CD4-positive, alpha-beta T cell (primary cell): Measurements from ENCODE around the gene ZNF432. TPM values are rescaled to one million over a fixed set of nuclear protein-coding genes. Genes with fewer than 3 reads are reported as not detected.
A peak's percentile ranks its signal among the peaks of the same experiment; 100 is the strongest.

Experiments
- ATAC-seq: fragments of 200-7000 bp; cut with Tn5 transposase; one replicate; pipeline ENCODE4 v1.10.0; 2022; ENCODE audit warnings: mild to moderate bottlenecking; ENCODE audit not compliant: poor library complexity
- CTCF ChIA-PET: fragments of 350-600 bp; sonication (Branson Sonifier 250); formaldehyde crosslinking; loops from one replicate; lab custom pipeline; 2021; ENCODE audit warnings: antibody characterized with exemption, inconsistent platforms; lab: Charles Lee
- POLR2A ChIA-PET: fragments of 350-600 bp; sonication (Branson Sonifier 250); formaldehyde crosslinking; loops from one replicate; lab custom pipeline; 2021; ENCODE audit warnings: antibody characterized with exemption, inconsistent platforms; lab: Charles Lee
- DNase-seq, 14 experiments: peaks; one replicate each; pipeline ENCODE4 v3.0.0-alpha.2; 2013 to 2020; ENCODE audit warnings: mixed read lengths in 2 of 14
- H3K27ac ChIP-seq, 2 donors: one replicate each; pipeline versions ENCODE4 v1.5.1 to v1.7.0; 2013; ENCODE audit warnings: low read length in 2 of 2, low read depth in 1 of 2, mild to moderate bottlenecking in 1 of 2
- H3K27me3 ChIP-seq, 2 experiments: 1 replicate in 1 of 2; 2 replicates in 1 of 2; pipeline versions ENCODE4 v1.6.1 to v1.7.0; 2013; ENCODE audit warnings: low read length in 2 of 2, control low read depth in 1 of 2, mild to moderate bottlenecking in 1 of 2, moderate library complexity in 1 of 2; ENCODE audit not compliant: insufficient read depth in 2 of 2, control insufficient read depth in 1 of 2
- H3K36me3 ChIP-seq: one replicate; pipeline ENCODE4 v1.6.1; 2013; ENCODE audit warnings: low read length, control low read depth; ENCODE audit not compliant: insufficient read depth
- H3K4me1 ChIP-seq: one replicate; pipeline ENCODE4 v1.6.1; 2013; ENCODE audit warnings: low read length, control low read depth; ENCODE audit not compliant: insufficient read depth
- H3K4me3 ChIP-seq: one replicate; pipeline ENCODE4 v1.5.1; 2013; ENCODE audit warnings: mild to moderate bottlenecking, low read length, moderate library complexity
- H3K9me3 ChIP-seq, 2 experiments: 1 replicate in 1 of 2; 2 replicates in 1 of 2; pipeline versions ENCODE4 v1.6.1 to v1.7.0; 2013; ENCODE audit warnings: low read length in 2 of 2, mild to moderate bottlenecking in 2 of 2, control low read depth in 1 of 2, moderate library complexity in 1 of 2; ENCODE audit not compliant: control insufficient read depth in 1 of 2, insufficient read depth in 1 of 2
- H3K27ac Mint-ChIP-seq: one replicate; pipeline ENCODE4 v1.8.0; 2020; ENCODE audit warnings: mixed read lengths
- H3K27me3 Mint-ChIP-seq: one replicate; pipeline ENCODE4 v1.8.0; 2021; ENCODE audit warnings: mixed read lengths
- H3K36me3 Mint-ChIP-seq: one replicate; pipeline ENCODE4 v1.8.0; 2021; ENCODE audit warnings: low read depth, mixed read lengths
- H3K4me1 Mint-ChIP-seq: one replicate; pipeline ENCODE4 v1.8.0; 2021; ENCODE audit warnings: low read depth, mixed read lengths
- H3K4me3 Mint-ChIP-seq: one replicate; pipeline ENCODE4 v1.8.0; 2020; ENCODE audit warnings: mild to moderate bottlenecking, mixed read lengths
- H3K9me3 Mint-ChIP-seq: one replicate; pipeline ENCODE4 v1.8.0; 2020; ENCODE audit warnings: mixed read lengths
- CTCF ChIP-seq: fragments of 200-600 bp; IDR thresholded peaks from one replicate; pipeline ENCODE4 v1.8.0; 2022; ENCODE audit warnings: antibody characterized with exemption, mild to moderate bottlenecking
- intact Hi-C, 2 experiments: fragments of 100-400 bp; cut with DNase I in 1 of 2; cut with micrococcal nuclease in 1 of 2; formaldehyde crosslinking; loops; one replicate each; pipeline versions ENCODE4 v1.15.1 to v1.9.0; 2023 to 2025; cut with DNase I, micrococcal nuclease
- total RNA-seq, 174 experiments: library from RNA in 2 of 174; stranded (reverse) in 2 of 174; gene quantifications; one replicate each; pipeline ENCODE4 v1.2.3 and lab custom pipeline; 2021 to 2026

Gene ZNF432
- total RNA-seq, 2 experiments from 2014 or later, result 16.3 to 19.2 TPM

- intact Hi-C loops, result no loop called here
- no peak overlapping the region for H3K27ac ChIP-seq
- peaks cover 99% of the 10 kb centered on the region for H3K36me3 Mint-ChIP-seq
- H3K4me1 ChIP-seq, result peaks cover 4% of the 10 kb centered on the region
- peaks cover 22% of the 10 kb centered on the region for H3K4me1 Mint-ChIP-seq
- no peak for TF ChIP-seq CTCF
- H3K27me3 Mint-ChIP-seq, result no peaks in the 10 kb centered on the region
- H3K36me3 ChIP-seq, result peaks cover 81% of the 10 kb centered on the region
- ATAC-seq, result no peak
- H3K4me3 Mint-ChIP-seq, result no peak overlapping the region
- H3K9me3 Mint-ChIP-seq, result peaks cover 23% of the 10 kb centered on the region
- H3K27ac Mint-ChIP-seq, result no peak overlapping the region
- H3K4me3 ChIP-seq, result no peak overlapping the region
- H3K9me3 ChIP-seq, result peaks cover 44 to 88% of the 10 kb centered on the region in 2 experiments
- H3K27me3 ChIP-seq, result no peaks in the 10 kb centered on the region
- CTCF ChIA-PET, result no interaction called here
- no peak for DNase-seq
- POLR2A ChIA-PET, result interaction anchor here (0.6 to 1.5 kb wide), 3 partner anchors 9 to 1055 kb away, joined by 3 to 5 read pairs (median 3); partner anchors contain the start of gene ZNF615
Observed at GRCh38 chr19:52022193-52022592, 26.4 kb downstream of the ZNF432 start.

- peaks cover 6% of the 10 kb centered on the region for H3K4me1 Mint-ChIP-seq
- intact Hi-C loops, result no loop called here
- no peak for TF ChIP-seq CTCF
- H3K9me3 Mint-ChIP-seq, result peaks cover 25% of the 10 kb centered on the region
- Histone ChIP-seq H3K4me1 (no peaks in the 10 kb centered on the region), H3K27ac (no peak overlapping the region), H3K4me3 (no peak overlapping the region), H3K9me3 (peaks cover 46 to 95% of the 10 kb centered on the region in 2 experiments), H3K36me3 (peaks cover 88% of the 10 kb centered on the region), H3K27me3 (no peaks in the 10 kb centered on the region)
- ChIA-PET POLR2A (interaction anchor here (1.4 to 1.5 kb wide), 2 partner anchors 12 to 28 kb away, joined by 5 to 8 read pairs; partner anchors contain the start of genes ZNF432 and ZNF615), CTCF (interaction anchor here (1.5 kb wide), 1 partner anchor 12 kb away, joined by 7 read pairs; the partner anchor contains the start of gene ZNF615)
- no peaks in the 10 kb centered on the region for H3K27me3 Mint-ChIP-seq
- H3K36me3 Mint-ChIP-seq, result peaks cover 99% of the 10 kb centered on the region
- ATAC-seq (no peak), DNase-seq (no peak)
- no peak overlapping the region for H3K4me3 Mint-ChIP-seq
- no peak overlapping the region for H3K27ac Mint-ChIP-seq
Observed at GRCh38 chr19:52020506-52020905, 28.1 kb downstream of the ZNF432 start.

- Mint-ChIP-seq H3K4me1 (peaks cover 24% of the 10 kb centered on the region), H3K36me3 (peaks cover 89% of the 10 kb centered on the region), H3K9me3 (peaks cover 24% of the 10 kb centered on the region), H3K4me3 (peak overlapping the region; percentile 51), H3K27me3 (no peaks in the 10 kb centered on the region), H3K27ac (no peak overlapping the region)
- TF ChIP-seq CTCF, result no peak
- POLR2A ChIA-PET, result no interaction called here
- Histone ChIP-seq H3K27ac (no peak overlapping the region), H3K4me3 (no peak overlapping the region), H3K36me3 (no peaks in the 10 kb centered on the region), H3K4me1 (peaks cover 12% of the 10 kb centered on the region), H3K27me3 (no peaks in the 10 kb centered on the region), H3K9me3 (peaks cover 34 to 48% of the 10 kb centered on the region in 2 experiments)
- no peak for ATAC-seq
- intact Hi-C loops, result no loop called here
- CTCF ChIA-PET, result no interaction called here
- DNase-seq, result no peak
Observed at GRCh38 chr19:52010674-52011073, 38.0 kb downstream of the ZNF432 start.
